ENCODE data around the gene CCDC142. TPM values are rescaled to one million over a fixed set of nuclear protein-coding genes. Genes with fewer than 3 reads are reported as not detected.

CCDC142 gene, protein sequence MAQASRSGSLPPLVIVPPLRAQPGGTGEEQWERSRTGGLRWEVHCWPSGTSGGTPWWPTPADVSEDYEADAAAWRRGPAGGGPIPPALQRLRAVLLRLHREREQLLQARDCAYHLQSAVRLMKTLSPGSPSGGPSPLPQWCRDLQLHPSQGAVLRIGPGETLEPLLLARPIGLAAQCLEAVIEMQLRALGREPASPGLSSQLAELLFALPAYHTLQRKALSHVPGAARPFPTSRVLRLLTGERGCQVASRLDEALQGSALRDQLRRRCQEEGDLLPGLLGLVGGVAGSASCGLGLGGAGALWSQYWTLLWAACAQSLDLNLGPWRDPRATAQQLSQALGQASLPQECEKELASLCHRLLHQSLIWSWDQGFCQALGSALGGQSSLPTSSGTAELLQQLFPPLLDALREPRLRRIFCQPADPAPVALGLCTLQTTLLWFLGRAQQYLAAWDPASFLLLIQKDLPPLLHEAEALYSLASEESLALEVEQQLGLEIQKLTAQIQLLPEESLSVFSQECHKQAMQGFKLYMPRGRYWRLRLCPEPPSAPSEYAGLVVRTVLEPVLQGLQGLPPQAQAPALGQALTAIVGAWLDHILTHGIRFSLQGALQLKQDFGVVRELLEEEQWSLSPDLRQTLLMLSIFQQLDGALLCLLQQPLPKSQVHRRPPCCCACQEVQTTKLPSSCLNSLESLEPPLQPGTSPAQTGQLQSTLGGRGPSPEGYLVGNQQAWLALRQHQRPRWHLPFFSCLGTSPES
- 6.1 TPM for polyA plus RNA-seq (2013, experiment 1 of 2; ENCODE audit: insufficient read length)
- polyA plus RNA-seq (2013, experiment 2 of 2; ENCODE audit: insufficient read length), result 6.2 TPM

DNA sequence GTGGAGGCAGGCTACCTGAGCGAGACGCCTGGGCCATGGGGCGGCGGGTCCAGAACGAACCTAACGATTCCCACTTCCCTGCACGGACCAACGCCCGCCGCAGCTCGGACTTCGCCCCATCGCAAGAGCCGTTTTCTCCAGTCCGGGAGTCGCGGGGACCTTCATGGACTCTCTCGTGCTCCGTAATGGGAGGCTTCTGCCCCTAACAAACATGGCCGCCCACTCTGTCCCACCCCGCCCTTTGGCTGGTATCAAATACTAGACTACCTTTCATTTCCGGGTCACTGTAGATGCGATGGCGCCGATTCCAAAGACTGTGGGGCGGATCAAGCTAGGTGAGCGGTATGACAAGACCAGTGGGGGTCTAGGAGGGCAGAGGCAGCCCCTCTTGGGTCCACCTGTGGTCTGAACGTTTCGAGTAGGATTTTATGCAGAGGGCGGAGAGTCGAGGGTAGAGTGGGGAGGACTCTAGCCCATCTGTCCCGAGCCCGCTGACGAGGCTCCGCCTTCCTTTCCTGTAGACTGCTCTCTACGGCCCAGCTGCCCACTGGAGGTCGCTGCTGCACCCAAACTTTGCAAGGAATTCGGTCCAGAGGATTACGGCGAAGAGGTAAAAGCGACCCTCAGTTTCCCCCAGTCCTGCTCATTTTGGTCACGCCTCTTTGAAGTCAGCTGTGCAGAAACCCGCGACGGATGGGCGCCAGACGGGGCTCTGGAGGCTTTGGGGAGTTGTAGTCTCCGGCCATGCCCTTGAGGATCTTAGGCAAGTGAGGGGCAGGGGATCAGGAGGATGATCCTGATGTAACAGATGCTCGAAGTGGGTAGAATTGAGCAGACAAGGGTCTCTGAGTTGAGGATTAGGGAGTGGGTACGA is at the start of gene CCDC142, which contains the start of gene TTC31:
Gene CCDC142 (minus strand): TSS at position 198 of the 874 bp plus-strand sequence. CDS start 161 bp downstream, at position 37.
Gene TTC31 (plus strand): TSS at position 281 of the 874 bp plus-strand sequence. CDS start 15 bp downstream, at position 296.
- peak; percentile 95 for DNase-seq

DNA sequence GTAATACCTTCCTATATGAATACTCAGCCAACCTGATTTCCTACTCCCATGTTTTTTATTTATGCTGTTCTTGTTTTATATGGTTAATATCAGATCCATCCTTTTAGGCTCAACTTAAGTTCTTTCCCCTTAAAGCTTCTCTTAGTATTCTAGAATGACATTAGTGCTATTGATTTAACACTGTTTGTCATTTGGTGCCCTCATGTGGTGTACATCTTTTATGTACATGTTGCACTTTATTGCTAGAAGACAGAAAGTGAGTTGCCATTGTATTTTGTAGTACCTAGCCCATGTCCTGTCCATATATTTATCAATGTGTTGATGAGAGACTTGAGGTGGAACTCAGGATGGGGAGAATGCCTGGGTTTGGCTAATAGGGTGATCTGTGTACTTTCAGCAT is 49.4 kb upstream of the CCDC142 start:
- peak; percentile 64 for DNase-seq

DNA sequence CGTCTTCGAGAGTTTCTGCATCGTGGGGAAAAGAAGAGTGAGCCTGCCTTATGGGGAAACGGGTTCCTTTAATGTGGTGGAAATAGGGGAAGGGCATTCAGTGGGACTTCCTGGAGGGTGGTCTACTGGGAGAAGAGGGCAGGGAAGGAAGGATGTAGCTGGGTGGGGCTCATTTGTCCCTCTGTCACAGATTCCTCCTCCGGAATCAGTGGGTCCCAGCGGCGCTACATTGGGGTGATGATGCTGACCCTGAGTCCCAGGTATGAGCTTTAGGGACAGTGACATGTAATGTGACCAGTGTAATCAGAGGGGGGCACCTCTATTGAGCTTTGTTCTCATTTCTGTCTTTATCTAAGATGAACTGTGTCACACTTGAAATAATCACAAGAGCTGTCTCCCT is 48.9 kb upstream of the CCDC142 start:
- DNase-seq, result no peak

DNA sequence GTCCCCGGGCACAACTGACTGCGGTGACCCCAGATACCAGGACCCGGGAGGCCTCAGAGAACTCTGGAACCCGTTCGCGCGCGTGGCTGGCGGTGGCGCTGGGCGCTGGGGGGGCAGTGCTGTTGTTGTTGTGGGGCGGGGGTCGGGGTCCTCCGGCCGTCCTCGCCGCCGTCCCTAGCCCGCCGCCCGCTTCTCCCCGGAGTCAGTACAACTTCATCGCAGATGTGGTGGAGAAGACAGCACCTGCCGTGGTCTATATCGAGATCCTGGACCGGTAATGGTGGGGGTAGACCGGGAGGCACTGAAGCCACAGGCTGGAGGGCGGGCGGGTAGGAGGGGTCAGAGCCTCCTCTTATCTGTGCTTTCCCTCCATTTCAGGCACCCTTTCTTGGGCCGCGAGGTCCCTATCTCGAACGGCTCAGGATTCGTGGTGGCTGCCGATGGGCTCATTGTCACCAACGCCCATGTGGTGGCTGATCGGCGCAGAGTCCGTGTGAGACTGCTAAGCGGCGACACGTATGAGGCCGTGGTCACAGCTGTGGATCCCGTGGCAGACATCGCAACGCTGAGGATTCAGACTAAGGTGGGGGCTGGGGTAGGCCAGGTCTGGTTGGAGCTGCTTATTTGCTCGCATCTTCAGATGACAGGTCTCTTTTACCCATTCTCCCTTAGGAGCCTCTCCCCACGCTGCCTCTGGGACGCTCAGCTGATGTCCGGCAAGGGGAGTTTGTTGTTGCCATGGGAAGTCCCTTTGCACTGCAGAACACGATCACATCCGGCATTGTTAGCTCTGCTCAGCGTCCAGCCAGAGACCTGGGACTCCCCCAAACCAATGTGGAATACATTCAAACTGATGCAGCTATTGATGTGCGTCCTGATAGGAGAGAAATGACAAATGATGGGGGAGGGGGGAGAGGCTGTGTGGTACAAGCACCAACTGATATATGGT is 47.7 kb upstream of the CCDC142 start:
- DNase-seq, result no peak

DNA sequence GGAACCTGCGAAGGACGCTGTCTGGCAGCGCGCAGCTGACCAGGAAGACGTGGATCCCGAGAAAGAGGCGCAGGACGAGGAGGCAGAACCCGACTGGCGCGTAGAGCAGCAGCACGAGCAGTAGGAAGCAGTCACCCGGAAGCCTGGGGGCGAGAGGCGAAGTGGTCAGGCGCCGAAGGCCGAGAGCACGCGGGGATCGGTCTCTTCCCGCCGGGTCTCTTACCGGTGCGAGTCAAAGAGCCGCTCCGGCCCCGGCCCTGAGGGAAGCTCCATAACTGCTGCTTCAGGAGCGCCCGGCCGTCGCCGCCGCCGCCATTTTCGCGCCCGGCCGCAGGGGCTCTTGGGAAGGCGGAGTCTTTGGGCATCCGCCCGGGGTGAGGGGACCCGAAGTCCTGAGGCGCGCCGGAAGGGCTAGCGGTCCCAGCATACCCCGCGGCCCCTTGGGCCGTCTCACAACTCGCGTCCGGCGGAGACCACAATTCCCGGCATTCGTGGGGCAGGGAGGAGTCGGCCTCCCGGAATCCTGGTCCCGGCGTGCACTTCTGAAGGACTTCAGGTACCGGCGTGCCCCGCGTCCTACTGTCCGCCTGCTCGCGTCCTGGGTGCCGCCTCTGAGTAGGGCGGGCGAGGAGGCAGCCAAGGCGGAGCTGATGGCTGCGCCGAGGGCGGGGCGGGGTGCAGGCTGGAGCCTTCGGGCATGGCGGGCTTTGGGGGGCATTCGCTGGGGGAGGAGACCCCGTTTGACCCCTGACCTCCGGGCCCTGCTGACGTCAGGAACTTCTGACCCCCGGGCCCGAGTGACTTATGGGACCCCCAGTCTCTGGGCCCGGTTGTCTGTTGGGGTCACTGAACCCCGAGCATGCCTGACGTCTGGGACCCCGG is 46.8 kb upstream of the CCDC142 start, which contains the start of the genes AUP1 and HTRA2:
Gene AUP1 (minus strand): TSS at position 350 of the 882 bp plus-strand sequence. CDS start 77 bp downstream, at position 273.
Gene HTRA2 (plus strand): TSS at position 577 of the 882 bp plus-strand sequence. CDS start 74 bp downstream, at position 651.
- DNase-seq, result peak; percentile 100

DNA sequence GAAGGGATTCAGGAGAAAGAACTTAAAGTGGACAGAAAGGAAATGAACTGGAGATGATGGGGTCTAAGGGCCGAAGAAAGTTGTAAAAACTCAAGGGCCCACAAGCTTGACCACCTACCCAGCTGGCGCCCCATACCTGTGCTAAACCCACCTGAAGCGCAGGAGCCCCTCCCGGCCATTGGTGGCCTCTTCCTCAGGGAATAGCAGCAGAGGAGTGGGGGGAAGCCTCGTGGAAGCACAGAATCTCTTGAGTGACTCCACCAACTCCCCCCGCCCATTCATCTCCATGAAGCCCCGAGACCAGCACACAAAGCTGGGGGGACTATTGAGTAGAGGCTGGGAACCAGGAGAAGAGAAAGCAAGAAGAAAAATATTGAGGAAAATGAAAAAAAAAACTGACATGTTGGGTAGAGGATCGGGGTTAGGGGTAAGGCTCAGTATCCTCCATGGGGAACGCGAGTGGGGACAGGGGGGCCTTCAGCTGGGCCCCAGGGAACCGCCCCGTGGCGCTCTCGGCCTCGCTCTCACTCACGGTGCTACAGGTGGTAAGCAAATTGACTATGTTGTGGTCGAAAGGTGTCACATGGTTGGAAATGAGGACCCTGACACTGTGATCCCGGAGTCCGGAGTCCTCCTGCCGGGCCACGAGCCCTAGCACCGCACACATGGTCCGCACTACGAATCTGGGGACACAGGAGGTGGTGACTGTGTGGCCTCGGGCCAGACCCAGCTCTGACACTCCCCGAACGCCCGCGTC is 46.0 kb upstream of the CCDC142 start:
- DNase-seq, result no peak

DNA sequence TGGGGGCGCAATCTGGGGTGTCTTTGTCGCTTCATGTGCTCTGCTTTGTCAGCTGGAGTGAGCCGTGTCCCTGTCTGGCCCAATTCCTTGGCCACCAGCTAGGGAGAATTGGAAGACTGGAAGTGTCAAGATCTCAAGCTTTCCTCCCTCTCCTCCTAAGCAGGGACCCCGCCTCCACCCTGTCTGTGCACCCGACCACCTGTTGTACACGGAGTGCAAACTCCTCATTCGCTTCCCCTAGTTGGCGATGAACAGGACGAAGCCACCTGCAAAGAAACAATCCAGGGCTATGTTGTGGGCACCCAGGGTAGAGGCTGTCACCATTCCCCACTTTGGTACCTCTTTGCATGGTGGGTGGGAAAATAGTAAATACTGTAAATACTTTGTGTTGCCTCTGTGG is 44.9 kb upstream of the CCDC142 start:
- no peak for DNase-seq

DNA sequence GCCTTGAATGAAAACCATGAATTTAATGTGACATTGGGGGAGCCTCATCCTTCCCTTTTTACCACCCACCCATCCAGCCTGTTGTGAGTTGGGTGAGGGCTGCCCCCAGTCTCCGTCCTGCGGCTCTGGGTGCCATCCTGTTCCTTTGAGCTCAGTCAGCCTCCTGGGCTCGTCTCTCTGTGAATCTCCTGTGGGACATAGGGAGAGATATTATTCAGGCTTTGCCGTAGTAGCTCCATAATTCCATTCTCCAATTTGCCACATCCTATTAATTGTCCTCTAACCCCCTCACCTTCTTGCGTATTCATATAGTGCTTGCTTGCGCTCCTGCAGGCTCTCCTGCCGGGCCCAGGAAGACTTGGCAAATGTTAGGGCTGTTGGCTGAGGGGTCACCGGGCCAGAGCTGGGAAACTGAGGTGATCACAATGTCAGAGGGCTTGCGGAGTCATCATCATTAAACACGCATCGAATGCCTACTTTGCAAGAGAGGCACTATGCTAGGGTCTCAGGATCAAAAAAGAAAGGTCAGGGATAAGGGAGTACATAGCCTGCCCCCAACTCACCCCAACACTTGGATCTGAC is 43.9 kb upstream of the CCDC142 start:
- no peak for DNase-seq

DNA sequence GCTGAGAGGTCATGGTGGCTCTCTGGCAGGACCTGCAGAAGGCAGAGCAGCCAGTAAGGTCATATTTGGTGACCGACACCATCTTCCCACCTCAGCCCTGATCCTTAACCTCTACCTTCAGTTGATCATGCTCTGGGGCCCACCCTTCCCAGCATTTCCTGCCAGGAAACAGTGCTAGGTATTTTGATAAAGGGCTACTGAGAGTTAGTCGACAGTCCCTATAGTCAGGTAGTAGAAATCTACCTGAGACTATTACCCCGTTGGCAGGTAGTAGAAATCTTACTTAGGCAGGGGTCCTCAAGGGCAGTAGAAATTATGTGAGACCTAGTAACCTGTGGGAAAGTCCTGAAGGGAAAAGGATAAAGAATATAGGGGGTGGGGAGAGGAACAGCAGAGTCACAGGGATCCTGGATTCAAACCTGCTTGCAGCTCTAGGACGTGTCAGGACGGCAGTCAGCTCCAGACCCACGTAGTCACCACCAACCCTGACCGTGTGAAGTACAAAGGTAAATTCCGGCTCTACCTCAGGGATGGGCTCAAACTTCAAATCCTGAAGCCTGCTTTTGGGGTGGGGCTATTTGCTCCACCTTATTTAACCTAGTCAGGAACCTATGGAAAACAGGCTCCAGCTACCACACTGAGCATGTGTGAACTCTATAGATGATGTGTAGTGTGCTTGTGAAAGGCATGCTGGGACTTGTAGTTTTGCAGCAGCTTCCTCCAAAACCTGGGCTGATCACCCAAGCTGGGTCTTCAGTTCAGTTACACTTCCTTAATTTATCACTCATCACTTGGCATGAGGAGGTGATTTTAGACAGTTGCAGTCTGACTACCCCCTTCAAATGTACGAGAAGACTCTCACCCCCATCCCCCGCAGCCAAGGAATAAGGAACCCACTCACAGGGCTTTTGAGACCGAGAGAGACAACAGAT is 43.2 kb upstream of the CCDC142 start, which contains the start of gene DQX1:
Gene DQX1 (minus strand): TSS at position 515 of the 932 bp plus-strand sequence. CDS start 502 bp downstream, at position 13.
- DNase-seq, result peak; percentile 48

DNA sequence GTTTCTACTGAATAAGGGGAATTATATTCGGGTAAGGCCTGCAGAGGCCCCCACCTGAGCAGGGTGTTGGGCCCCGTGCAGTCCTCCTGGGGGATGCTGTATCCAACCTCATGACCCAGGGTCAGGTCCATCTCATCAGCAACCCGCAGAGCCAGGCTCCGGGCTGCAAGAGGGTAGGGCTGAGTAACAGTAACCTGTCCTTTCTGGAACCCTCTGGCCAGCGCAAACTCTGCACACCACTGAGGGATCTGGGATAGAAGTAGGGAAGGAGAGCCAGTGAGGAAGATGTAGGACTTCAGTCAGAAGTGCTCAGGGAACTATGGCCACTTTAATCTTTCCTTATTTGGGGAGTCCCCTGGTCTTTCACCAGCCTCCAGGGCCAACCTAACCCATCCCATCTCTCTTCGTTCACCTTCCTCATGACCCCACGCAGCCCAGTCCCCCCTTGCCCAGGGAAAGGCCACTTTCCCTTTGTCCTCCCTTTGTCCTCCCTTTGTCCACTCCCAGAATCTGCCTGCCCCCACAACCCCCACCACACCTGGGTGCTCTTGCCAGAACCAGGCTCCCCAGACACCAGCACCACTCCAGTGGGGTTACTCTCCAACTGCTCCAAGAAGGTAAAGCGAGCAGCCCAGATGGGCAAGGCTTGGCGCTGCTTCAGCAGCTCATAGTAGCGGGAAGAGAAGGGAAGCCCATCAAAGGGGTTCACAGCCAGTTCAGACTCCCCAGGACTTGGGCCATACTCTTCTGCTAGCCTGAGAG is 42.3 kb upstream of the CCDC142 start:
- no peak for DNase-seq

DNA sequence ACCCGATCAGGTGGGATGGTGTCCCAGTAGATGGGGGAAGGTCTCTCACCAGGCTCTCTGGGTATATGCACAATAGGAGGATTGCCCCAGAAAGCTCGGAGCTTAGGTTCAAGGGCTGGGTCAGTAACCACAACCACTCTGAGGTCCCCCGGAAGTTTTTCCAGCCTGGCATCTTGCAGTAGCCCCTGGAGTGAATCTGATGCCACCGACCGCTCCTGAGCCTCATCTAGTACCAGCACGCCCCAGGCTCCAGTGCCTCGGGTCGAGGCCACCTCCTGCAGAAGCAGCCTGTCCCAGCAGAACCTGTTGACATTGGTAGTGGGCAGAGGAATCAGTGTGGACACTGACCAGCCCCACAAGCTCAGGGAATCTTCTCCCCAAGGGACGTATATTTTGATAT is 41.2 kb upstream of the CCDC142 start:
- no peak for DNase-seq

DNA sequence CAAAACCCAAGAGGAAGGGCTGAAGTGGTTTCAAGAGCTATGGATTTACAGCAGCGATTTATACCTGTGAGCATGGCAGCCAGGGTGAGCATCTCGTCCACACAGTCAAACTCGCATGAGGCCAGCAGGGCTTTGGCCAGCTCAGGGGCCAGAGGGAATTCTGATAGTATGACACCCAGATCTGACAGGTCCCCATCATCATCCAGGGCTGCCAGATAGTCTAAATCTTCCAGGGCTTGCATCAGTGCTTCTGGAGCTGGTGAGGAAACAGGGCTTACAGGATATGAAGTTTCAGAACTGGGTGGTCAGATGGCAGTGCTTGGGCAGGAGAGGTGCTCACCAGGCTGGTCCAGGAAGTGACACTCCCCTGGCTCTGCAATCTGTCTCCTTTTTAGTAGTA is 39.7 kb upstream of the CCDC142 start:
- no peak for DNase-seq

DNA sequence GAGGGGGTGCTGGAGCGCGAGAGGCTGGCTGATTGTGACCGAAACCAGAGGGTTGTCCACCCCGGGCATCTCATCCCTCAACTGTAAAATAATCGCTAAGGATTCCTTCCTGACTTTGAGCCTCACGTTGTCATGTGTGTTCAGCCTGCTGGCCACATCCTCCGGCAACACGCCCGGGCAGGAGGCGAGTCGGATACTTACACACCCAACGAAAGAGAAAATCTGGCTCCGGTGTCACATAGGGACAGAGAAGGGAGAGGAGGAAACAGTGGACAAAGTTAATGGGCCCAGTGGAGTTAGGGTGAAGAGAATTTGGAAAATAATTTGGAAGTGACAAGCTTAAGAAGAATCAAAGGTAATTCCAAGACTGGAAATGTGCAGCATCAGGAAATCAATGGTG is 33.9 kb upstream of the CCDC142 start:
- DNase-seq, result no peak

DNA sequence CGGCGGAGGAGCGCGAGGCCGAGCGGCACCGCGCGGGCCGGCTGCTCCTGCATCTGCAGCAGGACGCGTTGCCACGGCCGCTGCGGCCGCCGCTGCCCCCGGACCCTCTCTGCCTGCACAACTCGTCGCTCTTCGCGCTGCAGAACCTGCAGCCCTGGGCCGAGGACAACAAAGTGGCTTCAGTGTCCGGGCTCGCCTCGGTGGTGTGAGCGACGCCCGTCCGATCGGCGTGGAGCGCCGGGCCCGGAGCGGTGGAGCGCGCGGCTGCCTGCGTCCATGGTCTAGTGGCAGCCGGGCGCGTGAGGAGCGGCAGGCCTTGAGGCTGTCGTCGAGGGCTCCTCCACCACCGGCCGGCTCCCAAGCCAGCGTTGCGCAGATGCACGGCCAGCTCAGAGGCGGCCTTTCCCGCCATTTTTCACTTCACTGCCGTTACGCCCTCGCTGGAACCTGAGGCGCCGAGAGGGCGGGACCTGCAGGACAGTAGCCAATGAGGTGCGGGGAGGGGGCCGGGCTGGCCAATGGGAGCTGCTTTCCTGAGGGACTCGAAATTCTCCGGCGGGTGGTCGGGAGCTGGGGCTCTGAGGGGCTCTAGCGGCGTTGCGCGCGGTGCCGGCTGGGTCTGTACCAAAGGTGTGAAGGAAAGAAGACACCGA is 33.3 kb upstream of the CCDC142 start:
- DNase-seq, result peak; percentile 60

DNA sequence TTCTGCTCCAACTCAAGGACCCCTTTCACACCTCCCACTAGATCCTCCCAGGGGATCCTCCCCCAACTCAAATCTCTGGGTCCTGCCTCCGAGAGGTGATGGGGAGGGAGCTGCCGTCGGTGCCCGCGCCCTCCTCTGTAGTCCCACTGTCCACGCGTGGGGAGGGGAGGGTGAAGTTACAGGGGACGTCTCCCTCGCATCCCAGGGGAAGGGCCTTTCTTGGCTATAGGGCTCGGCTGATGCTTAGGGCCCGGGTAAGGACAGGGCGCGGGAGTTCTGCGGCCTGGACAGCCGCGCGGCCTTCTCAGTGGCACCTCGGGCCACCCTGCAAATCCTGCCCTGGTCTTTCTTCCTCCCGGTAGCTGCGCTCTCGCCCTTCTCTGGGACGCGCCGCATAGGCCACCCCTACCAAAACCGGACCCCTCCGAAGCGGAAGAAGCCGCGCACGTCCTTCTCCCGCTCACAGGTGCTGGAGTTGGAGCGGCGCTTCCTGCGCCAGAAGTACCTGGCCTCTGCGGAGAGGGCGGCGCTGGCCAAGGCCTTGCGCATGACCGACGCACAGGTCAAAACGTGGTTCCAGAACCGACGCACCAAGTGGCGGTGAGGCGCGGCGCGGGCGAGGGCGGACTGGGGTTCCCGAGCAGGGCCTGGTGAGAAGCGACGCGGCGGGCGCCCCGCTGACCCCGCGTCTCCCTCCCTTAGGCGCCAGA is 32.6 kb upstream of the CCDC142 start:
- no peak for DNase-seq

Data from fibroblast of skin of scalp (primary cell).